PC-3 (cell line): ENCODE measurements around the gene PDZD2. TPM values are rescaled to one million over a fixed set of nuclear protein-coding genes. Genes with fewer than 3 reads are reported as not detected.

Experiments used
- ATAC-seq: fragments of 200-7000 bp; cut with Tn5 transposase; 2 replicates; pipeline ENCODE4 v1.9.1; 2020; ENCODE audit warnings: mild to moderate bottlenecking, moderate library complexity
- BruUV-seq: library from RNA; stranded (reverse); fragments of 400-500 nt; replicated peaks from 2 replicates; lab custom pipeline; 2021; lab: Mats Ljungman, UMichigan
- CTCF ChIA-PET: fragments of 300-600 bp; sonication (Branson Sonifier 250); formaldehyde crosslinking; loops from one replicate; lab custom pipeline; 2022; ENCODE audit warnings: antibody characterized with exemption; lab: Charles Lee
- POLR2A ChIA-PET: fragments of 300-600 bp; sonication (Branson Sonifier 250); formaldehyde crosslinking; loops from one replicate; lab custom pipeline; 2022; ENCODE audit warnings: antibody characterized with exemption; ENCODE audit not compliant: unreplicated experiment; lab: Charles Lee
- DNase-seq: peaks from one replicate; pipeline ENCODE4 v3.0.0-alpha.2; 2015
- H2AFZ ChIP-seq: fragments of 300-600 bp; sonication (generic); 2 replicates; pipeline ENCODE4 v1.6.0; 2016; ENCODE audit warnings: antibody characterized with exemption, low read length
- H3F3A ChIP-seq: fragments of 300-600 bp; sonication (generic); one replicate; pipeline ENCODE4 v1.6.0; 2017; ENCODE audit warnings: antibody characterized with exemption, low read length, control low read depth, mild to moderate bottlenecking; ENCODE audit not compliant: unreplicated experiment
- H3K27ac ChIP-seq: fragments of 300-600 bp; sonication (generic); 2 replicates; pipeline ENCODE4 v1.5.1; 2016; ENCODE audit warnings: mild to moderate bottlenecking, low read length
- H3K27me3 ChIP-seq: fragments of 300-600 bp; sonication (generic); 2 replicates; pipeline ENCODE4 v1.6.1; 2016; ENCODE audit warnings: low read length, mixed read lengths
- H3K36me3 ChIP-seq: fragments of 300-600 bp; sonication (generic); 2 replicates; pipeline ENCODE4 v1.6.1; 2016; ENCODE audit warnings: low read depth, mixed run types, low read length, mixed read lengths
- H3K4me1 ChIP-seq: fragments of 300-600 bp; sonication (generic); 2 replicates; pipeline ENCODE4 v1.5.1; 2016; ENCODE audit warnings: low read length; ENCODE audit not compliant: insufficient read depth
- H3K4me2 ChIP-seq: fragments of 300-600 bp; sonication (generic); 2 replicates; pipeline ENCODE4 v1.6.0; 2016; ENCODE audit warnings: low read length
- H3K4me3 ChIP-seq: fragments of 300-600 bp; sonication (generic); 2 replicates; pipeline ENCODE4 v1.5.1; 2016; ENCODE audit warnings: mild to moderate bottlenecking, low read length, mixed read lengths
- H3K79me2 ChIP-seq: fragments of 300-600 bp; sonication (generic); 2 replicates; pipeline ENCODE4 v1.6.1; 2017; ENCODE audit warnings: low read length, mixed read lengths
- H3K9ac ChIP-seq: fragments of 300-600 bp; sonication (generic); 2 replicates; pipeline ENCODE4 v1.6.0; 2016; ENCODE audit warnings: mild to moderate bottlenecking, low read length
- H3K9me2 ChIP-seq: fragments of 300-600 bp; sonication (generic); replicated peaks from 2 replicates; pipeline ENCODE4 v1.6.1; 2016; ENCODE audit warnings: mixed run types, low read length, mixed read lengths
- H3K9me3 ChIP-seq: fragments of 300-600 bp; sonication (generic); 2 replicates; pipeline ENCODE4 v1.6.1; 2016; ENCODE audit warnings: low read length, mixed read lengths
- H4K20me1 ChIP-seq: fragments of 300-600 bp; sonication (generic); 2 replicates; pipeline ENCODE4 v1.6.1; 2016; ENCODE audit warnings: low read length, mixed read lengths
- EZH2 ChIP-seq: fragments of 300-600 bp; sonication (generic); IDR thresholded peaks from one replicate; pipeline ENCODE4 v1.6.1; 2017; ENCODE audit warnings: antibody characterized with exemption, mild to moderate bottlenecking, low read length; ENCODE audit not compliant: unreplicated experiment
- EZH2phosphoT487 ChIP-seq: fragments of 300-600 bp; sonication (generic); IDR thresholded peaks from 2 replicates; pipeline ENCODE4 v1.6.1; 2018; ENCODE audit warnings: mild to moderate bottlenecking, antibody characterized with exemption, low read length, borderline replicate concordance
- intact Hi-C: fragments of 100-400 bp; cut with micrococcal nuclease; formaldehyde crosslinking; loops from 2 replicates; pipeline ENCODE4 v1.9.0; 2023
- total RNA-seq: library from RNA; depleted of rRNA; stranded (reverse); fragments of >200 nt; gene quantifications from 2 replicates; pipeline ENCODE4 v1.2.3, GENCODE V29; 2014
- TF ChIP-seq, protein P1 (sequence below): fragments of 300-600 bp; sonication (generic); conservative IDR thresholded peaks from 2 replicates; pipeline ENCODE4 v1.5.1; 2017; ENCODE audit warnings: antibody characterized with exemption, low read depth, mild to moderate bottlenecking, low read length

The PDZD2 gene
- total RNA-seq, 1 experiment from 2014 or later = 2.0 TPM

DNA sequence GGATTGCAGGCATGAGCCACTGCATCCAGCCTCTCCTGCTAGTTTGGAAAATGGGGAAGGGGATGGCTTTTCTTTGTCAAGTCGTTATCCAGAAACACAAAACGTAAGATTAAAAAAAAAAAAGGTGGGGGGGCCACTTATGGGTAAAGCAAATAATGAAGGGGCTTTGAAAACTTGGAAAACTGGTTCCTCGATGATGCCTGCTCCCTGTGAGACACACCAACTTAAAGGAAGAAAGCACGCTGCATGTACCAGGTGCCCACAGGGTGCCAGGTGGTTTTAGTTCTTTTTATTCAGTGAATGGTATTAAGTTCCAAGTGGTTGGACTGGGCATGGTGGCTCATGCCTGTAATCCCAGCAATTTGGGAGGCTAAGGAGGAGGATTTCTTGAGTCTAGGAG is 365.1 kb downstream of the PDZD2 start:
- Histone ChIP-seq H3K27me3 (no peaks in the 10 kb centered on the region), H3K36me3 (no peaks in the 10 kb centered on the region), H3K4me2 (no peak overlapping the region), H3K79me2 (no peaks in the 10 kb centered on the region), H3K4me3 (no peak overlapping the region), H3K4me1 (no peaks in the 10 kb centered on the region), H3K9me3 (no peaks in the 10 kb centered on the region), H4K20me1 (no peaks in the 10 kb centered on the region), H3K9ac (no peak overlapping the region), H3F3A (no peaks in the 10 kb centered on the region), H2AFZ (no peak overlapping the region), H3K9me2 (no peaks in the 10 kb centered on the region), H3K27ac (no peak overlapping the region)
- ChIA-PET POLR2A (no interaction called here), CTCF (no interaction called here)
- ATAC-seq = no peak
- TF ChIP-seq EZH2 = no peak
- TF ChIP-seq, protein P1, sequence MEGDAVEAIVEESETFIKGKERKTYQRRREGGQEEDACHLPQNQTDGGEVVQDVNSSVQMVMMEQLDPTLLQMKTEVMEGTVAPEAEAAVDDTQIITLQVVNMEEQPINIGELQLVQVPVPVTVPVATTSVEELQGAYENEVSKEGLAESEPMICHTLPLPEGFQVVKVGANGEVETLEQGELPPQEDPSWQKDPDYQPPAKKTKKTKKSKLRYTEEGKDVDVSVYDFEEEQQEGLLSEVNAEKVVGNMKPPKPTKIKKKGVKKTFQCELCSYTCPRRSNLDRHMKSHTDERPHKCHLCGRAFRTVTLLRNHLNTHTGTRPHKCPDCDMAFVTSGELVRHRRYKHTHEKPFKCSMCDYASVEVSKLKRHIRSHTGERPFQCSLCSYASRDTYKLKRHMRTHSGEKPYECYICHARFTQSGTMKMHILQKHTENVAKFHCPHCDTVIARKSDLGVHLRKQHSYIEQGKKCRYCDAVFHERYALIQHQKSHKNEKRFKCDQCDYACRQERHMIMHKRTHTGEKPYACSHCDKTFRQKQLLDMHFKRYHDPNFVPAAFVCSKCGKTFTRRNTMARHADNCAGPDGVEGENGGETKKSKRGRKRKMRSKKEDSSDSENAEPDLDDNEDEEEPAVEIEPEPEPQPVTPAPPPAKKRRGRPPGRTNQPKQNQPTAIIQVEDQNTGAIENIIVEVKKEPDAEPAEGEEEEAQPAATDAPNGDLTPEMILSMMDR = no peak
- TF ChIP-seq EZH2phosphoT487 = no peak
- no peak for DNase-seq
- intact Hi-C loops = no loop called here
- BruUV-seq = no TSS peak

GRCh38 chr5:32004404-32004803 is 365.5 kb downstream of the PDZD2 start:
- no peaks in the 10 kb centered on the region for H3K9me3 ChIP-seq
- BruUV-seq = no TSS peak
- no peaks in the 10 kb centered on the region for H3F3A ChIP-seq
- no peak overlapping the region for H2AFZ ChIP-seq
- H3K79me2 ChIP-seq = no peaks in the 10 kb centered on the region
- no peak for DNase-seq
- H3K36me3 ChIP-seq = no peaks in the 10 kb centered on the region
- H3K27ac ChIP-seq = no peak overlapping the region
- H3K9me2 ChIP-seq = no peaks in the 10 kb centered on the region
- ChIA-PET CTCF (no interaction called here), POLR2A (no interaction called here)
- no peaks in the 10 kb centered on the region for H3K27me3 ChIP-seq
- no peaks in the 10 kb centered on the region for H4K20me1 ChIP-seq
- no peak for ATAC-seq
- no peak overlapping the region for H3K9ac ChIP-seq
- H3K4me3 ChIP-seq = no peak overlapping the region
- TF ChIP-seq EZH2phosphoT487 = no peak
- TF ChIP-seq, protein P1 = no peak
- no peak for TF ChIP-seq EZH2
- H3K4me2 ChIP-seq = no peak overlapping the region
- H3K4me1 ChIP-seq = no peaks in the 10 kb centered on the region
- intact Hi-C loops = no loop called here

GRCh38 chr5:32008746-32009145 is 369.8 kb downstream of the PDZD2 start:
- Histone ChIP-seq H3K9me3 (no peaks in the 10 kb centered on the region), H2AFZ (no peak overlapping the region), H3F3A (no peaks in the 10 kb centered on the region), H3K27ac (no peak overlapping the region), H3K79me2 (no peaks in the 10 kb centered on the region), H3K4me1 (no peaks in the 10 kb centered on the region), H3K4me2 (no peak overlapping the region), H3K9ac (no peak overlapping the region), H3K9me2 (no peaks in the 10 kb centered on the region), H3K4me3 (no peak overlapping the region), H3K36me3 (no peaks in the 10 kb centered on the region), H3K27me3 (no peaks in the 10 kb centered on the region), H4K20me1 (no peaks in the 10 kb centered on the region)
- ChIA-PET CTCF (no interaction called here), POLR2A (no interaction called here)
- TF ChIP-seq, protein P1 = no peak
- no peak for TF ChIP-seq EZH2
- no peak for TF ChIP-seq EZH2phosphoT487
- intact Hi-C loops = no loop called here
- BruUV-seq = no TSS peak
- no peak for DNase-seq
- no peak for ATAC-seq
